ENCODE results near the gene ALMS1.

- TF ChIP-seq CTCF (IDR thresholded peaks at IDR 0.05; ENCODE audit: insufficient read depth, low read length, poor library complexity, severe bottlenecking) = no peak
- no peak for TF ChIP-seq EZH2phosphoT487 (conservative IDR thresholded peaks at IDR 0.05; ENCODE audit: low read length)
Measured at GRCh38 chr2:73610111-73610510, 224.5 kb downstream of the ALMS1 start.
